Ovary (tissue), 9 donors: ENCODE data around the gene ANKMY1. TPM values are rescaled to one million over a fixed set of nuclear protein-coding genes. Genes with fewer than 3 reads are reported as not detected.

Experiments
- DNase-seq, 5 donors: peaks; one replicate each; pipeline ENCODE4 v3.0.0-alpha.2; 2019 to 2020
- H3K27ac ChIP-seq, 2 donors: fragments of 200-600 bp; one replicate each; pipeline versions ENCODE4 v1.5.1 to v1.8.0; 2019 to 2022
- H3K27me3 ChIP-seq: fragments of 200-600 bp; one replicate; pipeline ENCODE4 v1.8.0; 2022
- H3K36me3 ChIP-seq: fragments of 200-600 bp; sonication (generic); one replicate; pipeline ENCODE4 v1.5.1; 2019
- H3K4me1 ChIP-seq: one replicate; pipeline ENCODE4 v1.8.1; 2013; ENCODE audit warnings: mild to moderate bottlenecking, moderate library complexity; ENCODE audit not compliant: insufficient read depth
- H3K4me3 ChIP-seq: fragments of 200-600 bp; sonication (generic); one replicate; pipeline ENCODE4 v1.5.1; 2017
- H3K9me3 ChIP-seq, 2 donors: fragments of 200-600 bp in 1 of 2; sonication (generic) in 1 of 2; one replicate each; pipeline versions ENCODE4 v1.5.1 to v1.8.1; 2013 to 2019; ENCODE audit warnings: mild to moderate bottlenecking in 1 of 2, moderate library complexity in 1 of 2
- EP300 ChIP-seq: sonication (generic); formaldehyde crosslinking; IDR thresholded peaks from one replicate; pipeline ENCODE4 v1.6.1; 2017; ENCODE audit warnings: antibody characterized with exemption
- POLR2A ChIP-seq: fragments of 450-650 bp; IDR thresholded peaks from one replicate; pipeline ENCODE4 v1.6.1; 2017; ENCODE audit warnings: antibody characterized with exemption, mild to moderate bottlenecking, moderate library complexity
- WGBS, 3 donors: extraction: QIAGEN DNeasy Blood & Tissue Kit in 1 of 3; methylation state at CpG; one replicate each; pipeline versions ENCODE4 v1.1.5 to v1.1.7; 2013 to 2017; 5-methylcytosine and 5-hydroxymethylcytosine counted together
- intact Hi-C, 4 donors: fragments of 100-400 bp; cut with DNase I; formaldehyde crosslinking; loops; one replicate each; pipeline versions ENCODE4 v1.11.0 to v1.15.1; 2022 to 2023
- polyA plus RNA-seq, 2 donors: library from polyadenylated mRNA; stranded (reverse); fragments of 200-250 nt in 1 of 2; fragments of 350-450 nt in 1 of 2; fragmentation: Illumina TruSeq in 1 of 2; extraction: RNeasy Lipid Tissue Mini Kit (QIAGEN cat#74804) in 1 of 2; gene quantifications; one replicate each; pipeline ENCODE4 v1.2.3, GENCODE V29; 2013 to 2014
- total RNA-seq, 7 donors: library from RNA; depleted of rRNA in 2 of 7; stranded (reverse); fragments of >200 nt in 2 of 7; fragmentation: NEBNext Ultra II Directional in 3 of 7; extraction: Animal tissue kit (Norgen Biotek cat#: 25700) in 3 of 7; gene quantifications; one replicate each; pipeline versions ENCODE4 v1.1.0 to v1.2.4, GENCODE V29; 2016 to 2023
- TF ChIP-seq, protein P1 (sequence below), 3 donors: fragments of 450-650 bp in 2 of 3; fragments of 200-600 bp in 1 of 3; IDR thresholded peaks; one replicate each; pipeline versions ENCODE4 v1.5.1 to v1.8.0; 2016 to 2022; ENCODE audit warnings: antibody characterized with exemption in 3 of 3, mild to moderate bottlenecking in 1 of 3
- donor health status: DM: no; HTN: no; CAD: no; lungs with moderate emphysema.
- donor health status: DM: no; HTN: no; CAD: no.
- donor health status: Bipolar disorder and iron deficiency.
- donor health status: DM: yes; HTN: yes; CAD: no.
- donor health status: DM: no; HTN: no; CAD: no.
- donor health status: DM: yes; HTN: yes; CAD: no.

ANKMY1 gene
- total and polyA plus RNA-seq, 9 donors = 11.5 to 24.2 (median 19.0) TPM

GRCh38 chr2:240586198-240586918 is 28.6 kb upstream of the ANKMY1 start, which contains the start of gene CAPN10:
Gene CAPN10, plus strand, starts transcription at chr2:240586734. Its CDS starts 178 bp downstream, at chr2:240586912.
- intact Hi-C loops = no loop called here
- no peak for TF ChIP-seq EP300
- peak; percentile 44 for TF ChIP-seq POLR2A
- Histone ChIP-seq H3K36me3 (no peaks in the 10 kb centered on the region), H3K4me3 (peak within 1 kb of the TSS; percentile 84), H3K27me3 (no peaks in the 10 kb centered on the region), H3K27ac (peak within 1 kb of the TSS; percentile 93 to 95), H3K4me1 (peaks cover 21% of the 10 kb centered on the region), H3K9me3 (no peaks in the 10 kb centered on the region)
- DNase-seq = peak; percentile 97 to 98 (median 97)
- 0 to 1% (median 0%) methylated on average over 61 to 88 of the region's 88 CpGs for WGBS, 3 donors

GRCh38 chr2:240585681-240586197 is 28.0 kb upstream of the ANKMY1 start:
- intact Hi-C loops = no loop called here
- Histone ChIP-seq H3K9me3 (no peaks in the 10 kb centered on the region), H3K4me1 (peaks cover 21% of the 10 kb centered on the region), H3K27ac (peak overlapping the region; percentile 93 to 95), H3K4me3 (peak overlapping the region; percentile 84), H3K27me3 (no peaks in the 10 kb centered on the region), H3K36me3 (no peaks in the 10 kb centered on the region)
- 2 to 3% (median 2%) methylated on average over 20 of the region's 20 CpGs for WGBS, 3 donors
- TF ChIP-seq POLR2A (no peak), EP300 (no peak)
- TF ChIP-seq, protein P1, sequence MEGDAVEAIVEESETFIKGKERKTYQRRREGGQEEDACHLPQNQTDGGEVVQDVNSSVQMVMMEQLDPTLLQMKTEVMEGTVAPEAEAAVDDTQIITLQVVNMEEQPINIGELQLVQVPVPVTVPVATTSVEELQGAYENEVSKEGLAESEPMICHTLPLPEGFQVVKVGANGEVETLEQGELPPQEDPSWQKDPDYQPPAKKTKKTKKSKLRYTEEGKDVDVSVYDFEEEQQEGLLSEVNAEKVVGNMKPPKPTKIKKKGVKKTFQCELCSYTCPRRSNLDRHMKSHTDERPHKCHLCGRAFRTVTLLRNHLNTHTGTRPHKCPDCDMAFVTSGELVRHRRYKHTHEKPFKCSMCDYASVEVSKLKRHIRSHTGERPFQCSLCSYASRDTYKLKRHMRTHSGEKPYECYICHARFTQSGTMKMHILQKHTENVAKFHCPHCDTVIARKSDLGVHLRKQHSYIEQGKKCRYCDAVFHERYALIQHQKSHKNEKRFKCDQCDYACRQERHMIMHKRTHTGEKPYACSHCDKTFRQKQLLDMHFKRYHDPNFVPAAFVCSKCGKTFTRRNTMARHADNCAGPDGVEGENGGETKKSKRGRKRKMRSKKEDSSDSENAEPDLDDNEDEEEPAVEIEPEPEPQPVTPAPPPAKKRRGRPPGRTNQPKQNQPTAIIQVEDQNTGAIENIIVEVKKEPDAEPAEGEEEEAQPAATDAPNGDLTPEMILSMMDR (IDR thresholded peaks at IDR 0.05) = no peak
- peak in 2 of 5 donors; percentile 27 to 37 for DNase-seq

GRCh38 chr2:240585101-240585500 is 27.3 kb upstream of the ANKMY1 start:
- TF ChIP-seq, protein P1 (IDR thresholded peaks at IDR 0.05) = no peak
- TF ChIP-seq EP300 (no peak), POLR2A (no peak)
- Histone ChIP-seq H3K27me3 (no peaks in the 10 kb centered on the region), H3K36me3 (no peaks in the 10 kb centered on the region), H3K4me3 (peak overlapping the region; percentile 84), H3K4me1 (peaks cover 23% of the 10 kb centered on the region), H3K9me3 (no peaks in the 10 kb centered on the region), H3K27ac (no peak overlapping the region)
- intact Hi-C loops = no loop called here
- WGBS, 3 donors = 63 to 71% (median 68%) methylated on average over 6 of the region's 6 CpGs
- DNase-seq = peak in 2 of 5 donors; percentile 20 to 35

DNA sequence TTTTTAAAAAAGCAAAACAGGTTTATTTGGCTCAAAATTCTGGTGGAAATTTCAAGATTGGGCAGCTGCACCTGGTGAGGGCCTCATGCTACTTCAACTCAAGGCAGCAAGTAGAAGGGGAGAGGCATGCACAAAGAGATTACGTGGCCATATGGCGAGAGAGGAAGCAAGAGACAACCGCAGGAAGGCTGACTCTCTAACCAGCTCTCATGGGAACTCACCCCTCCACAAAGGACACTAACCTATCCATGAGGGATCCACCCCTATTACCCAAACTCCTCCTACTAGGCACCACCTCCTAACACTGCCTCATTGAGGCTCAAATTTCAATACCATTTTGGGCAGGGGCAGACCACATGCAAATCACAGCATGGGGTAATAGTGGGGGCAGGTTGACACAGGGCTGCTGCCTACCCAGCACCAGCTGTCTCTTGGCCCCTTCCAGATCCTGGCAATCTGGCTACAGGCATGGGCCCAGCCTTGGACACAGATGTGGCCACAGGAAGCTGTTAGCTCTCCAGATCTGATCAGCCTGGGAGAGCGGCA is 26.8 kb upstream of the ANKMY1 start:
- intact Hi-C loops = no loop called here
- Histone ChIP-seq H3K4me1 (peaks cover 25% of the 10 kb centered on the region), H3K4me3 (no peak overlapping the region), H3K36me3 (no peaks in the 10 kb centered on the region), H3K27me3 (no peaks in the 10 kb centered on the region), H3K27ac (no peak overlapping the region), H3K9me3 (no peaks in the 10 kb centered on the region)
- TF ChIP-seq POLR2A = no peak
- TF ChIP-seq, protein P1 (IDR thresholded peaks at IDR 0.05) = no peak
- no peak for TF ChIP-seq EP300
- WGBS, 3 donors = 80 to 85% (median 85%) methylated on average over 4 of the region's 4 CpGs
- peak in 2 of 5 donors; percentile 24 to 35 for DNase-seq
